GM12878 (cell line): ENCODE results near the gene PEX11A. TPM values are rescaled to one million over a fixed set of nuclear protein-coding genes. Genes with fewer than 3 reads are reported as not detected.

Experiments
- CHD1 ChIP-seq: IDR thresholded peaks from 2 replicates; pipeline ENCODE4 v1.6.1; 2012; ENCODE audit warnings: low read depth, low read length, improper control_type of control experiment
- DPF2 ChIP-seq: fragments of 450-650 bp; IDR thresholded peaks from 2 replicates; pipeline ENCODE4 v1.6.1; 2017; ENCODE audit warnings: mild to moderate bottlenecking
- HDAC6 ChIP-seq: fragments of 200-600 bp; sonication (generic); IDR thresholded peaks from one replicate; pipeline ENCODE4 v1.8.0; 2017; ENCODE audit warnings: antibody characterized with exemption; ENCODE audit not compliant: unreplicated experiment
- HSF1 ChIP-seq: fragments of 150-350 bp; IDR thresholded peaks from 2 replicates; pipeline ENCODE4 v1.6.1; 2014; ENCODE audit warnings: mild to moderate bottlenecking, low read depth, low read length
- IKZF1 ChIP-seq: fragments of 450-650 bp; conservative IDR thresholded peaks from 2 replicates; pipeline ENCODE4 v1.6.1; 2017; ENCODE audit warnings: antibody characterized with exemption, mild to moderate bottlenecking
- NBN ChIP-seq: fragments of 450-650 bp; IDR thresholded peaks from 2 replicates; pipeline ENCODE4 v1.6.1; 2016
- polyA plus RNA-seq, 11 experiments: library from polyadenylated mRNA; depleted of rRNA in 4 of 11; unstranded in 6 of 11; stranded (reverse) in 5 of 11; fragments of >200 nt; fragmentation: Nextera tagmentation in 4 of 11; fragmentation: Illumina TruSeq in 1 of 11; extraction: Ambion mirVana in 4 of 11; extraction: Trizol in 1 of 11; gene quantifications; 1 replicate in 1 of 11; 2 replicates in 10 of 11; pipeline versions ENCODE4 v1.2.1 to v1.2.3, GENCODE V29; 2011 to 2016; ENCODE audit warnings: inconsistent platforms in 2 of 11, missing spikeins in 2 of 11, low read depth in 1 of 11
- total RNA-seq, 4 experiments: library from RNA; depleted of rRNA in 3 of 4; stranded (reverse); fragments of >200 nt in 3 of 4; fragmentation: Illumina TruSeq in 1 of 4; extraction: Trizol in 1 of 4; gene quantifications; 2 replicates each; pipeline versions ENCODE4 v1.2.1 to v1.2.3, GENCODE V29; 2013 to 2021
- TF ChIP-seq, protein P1 (sequence below): fragments of 450-650 bp; IDR thresholded peaks from 2 replicates; pipeline ENCODE4 v1.6.1; 2017; ENCODE audit warnings: mild to moderate bottlenecking, moderate library complexity
- TF ChIP-seq, protein P2 (sequence below): fragments of 450-650 bp; IDR thresholded peaks from 2 replicates; pipeline ENCODE4 v1.6.1; 2016; ENCODE audit warnings: mild to moderate bottlenecking

Gene PEX11A
- total and polyA plus RNA-seq, 10 of the 15 experiments (the other 5 are each of a cell fraction or from before 2014, with no cell fraction given), result 1.4 to 2.8 (median 2.0) TPM

GRCh38 chr15:89723031-89723430 is 32.5 kb upstream of the PEX11A start (continued):
- no peak for TF ChIP-seq HSF1
- TF ChIP-seq NBN, result no peak
- TF ChIP-seq, protein P1, sequence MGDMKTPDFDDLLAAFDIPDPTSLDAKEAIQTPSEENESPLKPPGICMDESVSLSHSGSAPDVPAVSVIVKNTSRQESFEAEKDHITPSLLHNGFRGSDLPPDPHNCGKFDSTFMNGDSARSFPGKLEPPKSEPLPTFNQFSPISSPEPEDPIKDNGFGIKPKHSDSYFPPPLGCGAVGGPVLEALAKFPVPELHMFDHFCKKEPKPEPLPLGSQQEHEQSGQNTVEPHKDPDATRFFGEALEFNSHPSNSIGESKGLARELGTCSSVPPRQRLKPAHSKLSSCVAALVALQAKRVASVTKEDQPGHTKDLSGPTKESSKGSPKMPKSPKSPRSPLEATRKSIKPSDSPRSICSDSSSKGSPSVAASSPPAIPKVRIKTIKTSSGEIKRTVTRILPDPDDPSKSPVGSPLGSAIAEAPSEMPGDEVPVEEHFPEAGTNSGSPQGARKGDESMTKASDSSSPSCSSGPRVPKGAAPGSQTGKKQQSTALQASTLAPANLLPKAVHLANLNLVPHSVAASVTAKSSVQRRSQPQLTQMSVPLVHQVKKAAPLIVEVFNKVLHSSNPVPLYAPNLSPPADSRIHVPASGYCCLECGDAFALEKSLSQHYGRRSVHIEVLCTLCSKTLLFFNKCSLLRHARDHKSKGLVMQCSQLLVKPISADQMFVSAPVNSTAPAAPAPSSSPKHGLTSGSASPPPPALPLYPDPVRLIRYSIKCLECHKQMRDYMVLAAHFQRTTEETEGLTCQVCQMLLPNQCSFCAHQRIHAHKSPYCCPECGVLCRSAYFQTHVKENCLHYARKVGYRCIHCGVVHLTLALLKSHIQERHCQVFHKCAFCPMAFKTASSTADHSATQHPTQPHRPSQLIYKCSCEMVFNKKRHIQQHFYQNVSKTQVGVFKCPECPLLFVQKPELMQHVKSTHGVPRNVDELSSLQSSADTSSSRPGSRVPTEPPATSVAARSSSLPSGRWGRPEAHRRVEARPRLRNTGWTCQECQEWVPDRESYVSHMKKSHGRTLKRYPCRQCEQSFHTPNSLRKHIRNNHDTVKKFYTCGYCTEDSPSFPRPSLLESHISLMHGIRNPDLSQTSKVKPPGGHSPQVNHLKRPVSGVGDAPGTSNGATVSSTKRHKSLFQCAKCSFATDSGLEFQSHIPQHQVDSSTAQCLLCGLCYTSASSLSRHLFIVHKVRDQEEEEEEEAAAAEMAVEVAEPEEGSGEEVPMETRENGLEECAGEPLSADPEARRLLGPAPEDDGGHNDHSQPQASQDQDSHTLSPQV, result no peak
- TF ChIP-seq HDAC6, result no peak
- no peak for TF ChIP-seq DPF2
- no peak for TF ChIP-seq CHD1
- no peak for TF ChIP-seq IKZF1
- TF ChIP-seq, protein P2, sequence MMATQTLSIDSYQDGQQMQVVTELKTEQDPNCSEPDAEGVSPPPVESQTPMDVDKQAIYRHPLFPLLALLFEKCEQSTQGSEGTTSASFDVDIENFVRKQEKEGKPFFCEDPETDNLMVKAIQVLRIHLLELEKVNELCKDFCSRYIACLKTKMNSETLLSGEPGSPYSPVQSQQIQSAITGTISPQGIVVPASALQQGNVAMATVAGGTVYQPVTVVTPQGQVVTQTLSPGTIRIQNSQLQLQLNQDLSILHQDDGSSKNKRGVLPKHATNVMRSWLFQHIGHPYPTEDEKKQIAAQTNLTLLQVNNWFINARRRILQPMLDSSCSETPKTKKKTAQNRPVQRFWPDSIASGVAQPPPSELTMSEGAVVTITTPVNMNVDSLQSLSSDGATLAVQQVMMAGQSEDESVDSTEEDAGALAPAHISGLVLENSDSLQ, result no peak
- TF ChIP-seq, all 136 proteins: peak for 0
